GM18870 (cell line): Measurements from ENCODE around the gene LYG1.
A peak's percentile ranks its signal among the peaks of the same experiment; 100 is the strongest.
"Not testable (repeated sequence)": the region's sequence is repeated elsewhere in the genome, so short reads cannot be mapped to it uniquely, and the experiment has no call there.

Experiments
- ATAC-seq: cut with Tn5 transposase; IDR thresholded peaks from one replicate; pipeline ENCODE4 v1.9.1; 2021; ENCODE audit warnings: moderate library complexity; ENCODE audit not compliant: unreplicated experiment

LYG1 gene

DNA sequence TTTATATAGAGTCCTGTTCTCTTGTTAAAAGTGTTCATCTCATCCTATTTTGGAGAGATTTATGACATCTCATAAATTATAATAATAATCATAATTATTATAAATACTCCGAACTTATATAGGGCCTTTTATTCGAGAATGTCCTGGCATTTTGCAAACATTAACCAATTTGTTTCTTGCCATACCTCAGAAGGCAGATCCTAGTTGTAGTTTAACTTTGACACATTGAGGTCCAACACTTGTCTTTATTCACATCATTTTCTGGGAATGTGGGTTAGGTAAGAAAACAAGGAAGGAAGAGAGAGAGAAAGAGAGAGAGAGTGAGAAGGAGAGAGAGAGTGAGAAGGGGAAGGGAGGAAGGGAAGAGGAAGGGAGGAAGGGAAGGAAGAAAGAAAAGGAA lies at the start of gene LYG1:
TSS of gene LYG1 (minus strand) at position 101 of the 400 bp plus-strand sequence. CDS start 5,527 bp downstream, outside the sequence.
- not testable (repeated sequence) for ATAC-seq

DNA sequence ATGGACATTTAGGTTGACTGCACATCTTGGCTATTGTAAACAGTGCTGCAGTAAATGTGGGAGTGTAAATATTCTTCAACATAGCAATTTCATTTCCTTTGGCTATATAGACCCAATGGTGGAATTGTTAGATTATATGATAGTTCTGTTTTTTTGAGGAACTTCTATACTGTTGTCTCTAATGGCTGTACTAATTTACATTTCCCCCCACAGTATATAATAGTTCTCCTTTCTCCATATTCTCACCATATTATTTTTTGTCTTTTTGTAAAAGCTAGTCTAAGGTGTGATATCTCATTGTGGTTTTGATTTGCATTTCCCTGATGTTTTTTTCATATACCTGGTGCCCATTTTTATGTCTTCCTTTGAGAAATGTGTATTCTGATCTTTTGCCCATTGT lies 49.2 kb upstream of the LYG1 start:
- ATAC-seq, result no peak

DNA sequence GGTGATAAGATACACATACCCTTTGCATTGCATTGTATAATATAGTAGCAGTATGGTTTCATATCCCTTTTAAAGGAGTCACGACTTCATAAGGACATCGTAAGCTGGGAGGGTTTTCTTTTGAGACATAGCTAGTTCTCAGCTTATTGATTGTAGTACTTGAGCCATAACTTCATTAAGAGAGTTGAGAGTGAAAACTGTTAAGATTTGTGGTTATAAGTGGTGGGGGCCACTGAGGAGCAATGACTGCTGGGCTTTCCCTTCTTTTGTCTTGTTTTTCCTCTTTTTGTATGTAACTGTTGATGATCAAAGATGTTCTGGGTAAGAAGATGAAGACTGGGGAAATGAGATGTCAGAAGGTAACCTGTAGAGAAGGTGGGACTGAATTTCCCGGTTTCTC lies 47.2 kb upstream of the LYG1 start:
- peak; percentile 59 for ATAC-seq

DNA sequence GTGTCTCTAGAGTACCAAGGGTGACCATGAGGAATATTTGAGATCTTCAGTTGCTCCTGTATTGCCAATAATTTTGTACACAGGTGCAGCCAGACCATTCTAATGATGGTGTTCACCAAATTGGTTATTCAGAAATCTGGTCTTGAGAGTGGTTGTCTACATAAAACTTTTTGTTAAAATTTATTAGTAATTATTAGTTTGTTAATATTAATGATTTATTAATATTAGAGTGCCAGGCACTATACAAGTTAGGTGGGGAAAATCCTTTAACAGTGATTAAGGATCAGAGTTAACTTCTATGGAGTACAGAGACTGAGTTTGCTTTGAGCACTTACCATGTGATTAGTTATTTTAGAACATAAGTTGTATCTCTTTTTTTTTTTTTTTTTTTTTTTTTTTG lies 45.2 kb upstream of the LYG1 start:
- ATAC-seq, result no peak

DNA sequence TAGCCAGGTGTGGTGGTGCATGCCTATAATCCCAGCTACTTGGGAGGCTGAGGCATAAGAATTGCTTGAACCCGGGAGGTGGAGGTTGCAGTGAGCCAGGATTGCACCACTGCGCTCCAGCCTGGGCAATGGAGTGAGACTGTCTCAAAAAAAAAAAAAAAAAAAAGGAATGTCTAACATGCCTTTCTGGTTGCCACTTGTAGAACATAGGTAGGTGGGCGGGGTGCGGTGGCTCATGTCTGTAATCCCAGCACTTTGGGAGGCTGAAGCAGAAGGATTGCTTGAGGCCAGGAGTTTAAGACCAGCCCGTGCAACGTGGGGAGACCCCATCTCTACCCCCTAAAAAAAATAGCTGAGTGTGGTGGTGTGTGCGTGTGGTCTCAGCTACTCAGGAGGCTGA lies 44.4 kb upstream of the LYG1 start:
- not testable (repeated sequence) for ATAC-seq

DNA sequence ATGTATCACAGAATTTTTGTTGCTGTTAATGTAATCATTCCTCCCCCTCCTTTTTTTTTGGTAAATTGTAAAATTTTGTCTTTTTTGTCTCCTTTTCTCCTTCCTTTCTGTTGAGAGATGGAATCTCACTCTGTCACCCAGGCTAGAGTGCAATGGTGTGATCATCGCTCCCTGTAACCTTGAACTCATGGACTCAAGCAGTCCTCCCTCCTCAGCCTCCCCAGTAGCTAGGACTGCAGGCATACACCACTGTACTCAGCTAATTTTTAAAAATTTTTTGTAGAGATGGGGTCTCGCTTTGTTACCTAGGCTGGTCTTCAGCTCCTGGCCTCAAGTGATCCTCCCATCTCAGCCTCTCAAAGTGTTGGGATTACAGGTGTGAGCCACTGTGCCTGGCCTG lies 41.5 kb upstream of the LYG1 start:
- ATAC-seq, result no peak

DNA sequence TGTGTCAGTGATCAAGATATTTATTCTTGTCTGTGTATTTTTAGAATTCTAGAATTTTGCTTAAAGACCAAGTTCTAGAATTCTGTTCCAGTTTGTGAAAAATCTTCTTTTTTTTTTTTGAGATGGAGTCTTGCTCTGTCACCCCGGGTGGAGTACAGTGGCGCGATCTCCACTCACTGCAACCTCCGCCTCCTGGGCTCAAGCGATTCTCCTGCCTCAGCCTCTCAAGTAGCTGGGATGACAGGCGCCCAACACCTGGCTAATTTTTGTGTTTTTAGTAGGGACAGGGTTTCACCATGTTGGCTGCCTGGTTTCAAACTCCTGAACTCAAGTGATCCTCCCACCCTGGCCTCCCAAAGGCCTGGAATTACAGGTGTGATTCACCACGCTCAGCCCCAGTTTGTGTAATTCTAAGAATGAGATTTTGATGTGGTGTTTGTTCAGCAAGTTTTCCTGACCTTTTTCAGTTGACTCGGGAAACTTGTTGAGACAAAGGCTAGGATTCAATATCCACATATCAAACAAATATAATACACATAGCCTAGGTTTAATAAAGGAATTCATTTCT lies 39.8 kb upstream of the LYG1 start:
- no peak for ATAC-seq

DNA sequence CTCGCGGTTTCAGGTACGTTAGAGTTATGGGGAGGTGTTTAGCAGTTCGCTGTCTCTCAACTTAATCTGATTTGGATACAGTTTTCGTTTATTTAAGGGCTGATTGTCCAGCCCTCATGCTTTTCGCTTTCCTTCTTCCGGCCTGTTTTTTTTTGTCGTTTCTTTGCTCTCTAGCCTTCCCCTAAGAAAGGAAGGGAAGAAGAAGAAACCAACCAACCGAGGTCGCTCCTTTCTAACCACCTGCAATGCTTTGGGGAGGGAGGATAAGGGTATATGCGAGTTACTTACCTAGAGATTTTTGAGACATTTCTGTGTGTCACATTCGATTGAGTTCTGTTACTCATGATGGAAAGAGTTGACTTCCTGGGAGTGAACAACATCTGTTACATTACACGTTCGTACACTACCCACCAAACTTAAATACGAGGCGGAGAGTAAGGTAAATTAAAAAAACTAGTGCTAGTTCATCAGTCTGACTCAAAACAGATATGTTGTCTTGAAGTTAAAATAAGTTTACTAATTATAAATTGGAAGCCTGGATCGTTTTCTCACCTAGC lies 37.1 kb upstream of the LYG1 start:
- no peak for ATAC-seq

DNA sequence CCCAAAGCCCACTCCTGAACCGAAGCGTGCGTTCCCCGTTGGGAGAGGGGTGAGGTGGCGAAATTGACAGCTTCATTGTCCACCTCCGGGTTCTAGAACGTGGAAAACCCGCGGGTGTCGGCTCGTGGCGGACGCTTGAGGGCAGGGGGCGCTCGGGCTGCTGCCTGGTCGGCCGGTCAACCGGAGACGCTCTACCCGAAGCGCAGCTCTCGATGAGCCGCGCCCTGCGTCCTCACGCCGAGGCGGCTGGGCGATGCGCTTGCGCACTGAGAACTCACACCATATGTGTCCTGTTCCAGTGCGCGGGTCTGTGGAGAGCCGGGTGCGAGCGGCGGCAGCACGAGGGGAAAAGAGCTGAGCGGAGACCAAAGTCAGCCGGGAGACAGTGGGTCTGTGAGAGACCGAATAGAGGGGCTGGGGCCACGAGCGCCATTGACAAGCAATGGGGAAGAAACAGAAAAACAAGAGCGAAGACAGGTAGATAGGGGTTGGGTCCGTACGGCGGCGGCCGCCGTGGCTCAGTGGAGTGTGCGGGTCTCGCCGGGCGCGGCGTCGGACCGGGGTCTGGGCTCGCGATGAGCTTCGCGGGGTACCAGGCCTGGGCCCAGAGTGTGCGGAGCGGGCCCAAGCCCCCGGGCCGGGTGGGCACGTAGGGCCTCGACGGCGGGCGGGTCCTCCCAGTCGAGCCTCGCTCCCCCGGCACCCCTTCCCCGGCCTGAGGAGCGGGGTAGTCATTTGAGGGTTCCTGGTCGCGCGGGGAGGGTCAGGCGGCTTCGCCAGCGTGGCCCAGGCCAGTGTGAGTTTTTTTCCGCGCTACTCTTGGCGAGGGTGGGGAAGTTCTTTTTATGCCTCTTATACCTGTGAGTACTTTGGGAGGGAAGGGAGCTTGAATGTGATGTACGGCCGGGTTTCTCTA lies 36.4 kb upstream of the LYG1 start, which contains the start of gene EIF5B:
TSS of gene EIF5B (plus strand) at position 277 of the 916 bp plus-strand sequence. CDS start at position 443, 166 bp downstream.
- ATAC-seq, result peak; percentile 41

DNA sequence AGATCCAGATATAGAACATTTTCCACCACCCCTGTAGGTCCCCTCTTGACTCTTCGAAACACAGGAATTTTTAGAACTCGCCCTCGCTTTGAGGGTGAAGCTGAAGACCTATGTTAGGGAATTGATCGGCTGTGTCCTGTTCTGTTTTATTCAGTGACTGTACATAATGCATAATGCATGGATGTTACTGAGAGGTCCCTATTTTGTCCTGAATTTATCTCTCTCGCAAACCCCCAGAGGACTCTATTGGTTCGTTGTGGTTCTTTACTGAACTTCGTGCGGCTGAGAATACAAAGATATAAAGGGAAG lies 35.8 kb upstream of the LYG1 start:
- ATAC-seq, result peak; percentile 11

DNA sequence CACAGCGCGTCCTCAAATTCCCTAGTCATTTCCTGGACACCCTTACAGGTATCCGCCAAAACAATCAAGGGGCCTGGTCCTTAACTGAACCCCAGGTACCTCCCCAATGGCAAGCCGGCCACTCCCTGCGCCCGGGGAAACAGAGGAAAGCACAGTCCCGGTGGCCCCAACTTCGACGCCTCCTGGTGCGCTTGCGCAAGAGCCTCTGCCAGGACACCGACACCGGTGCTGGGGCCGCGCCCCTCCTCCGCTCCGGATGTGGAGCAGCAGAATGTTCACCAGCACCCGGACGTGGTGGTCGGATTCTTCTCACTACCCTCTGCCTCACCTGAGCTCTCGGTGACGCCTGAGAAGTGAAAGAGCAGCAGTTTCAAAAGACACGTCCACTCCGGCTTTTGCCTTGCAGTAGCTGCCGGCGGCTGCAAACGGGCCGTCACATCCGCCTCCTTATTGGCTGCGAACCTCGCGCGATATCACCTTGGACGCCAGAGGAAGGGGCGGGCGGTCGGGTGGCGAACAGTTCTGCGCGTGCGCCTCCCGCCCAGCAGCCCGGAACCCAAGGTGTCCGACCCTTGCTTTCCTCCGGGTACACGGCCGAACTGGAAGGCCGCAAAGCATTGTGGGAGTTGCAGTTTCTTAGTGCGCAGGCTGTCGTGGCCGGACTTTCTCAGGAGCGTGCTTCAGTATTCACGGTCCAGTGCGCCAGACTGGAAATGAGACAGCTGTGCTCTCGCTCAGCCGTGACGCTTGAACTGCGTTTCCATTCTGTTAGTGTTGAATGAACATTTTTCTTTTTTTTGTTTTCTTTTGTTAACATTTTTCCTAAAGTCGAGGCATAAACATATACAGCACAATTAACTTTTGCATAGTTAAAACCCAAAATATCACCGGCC lies 35.2 kb upstream of the LYG1 start, which contains the start of gene TXNDC9:
TSS of gene TXNDC9 (minus strand) at position 423 of the 893 bp plus-strand sequence. CDS start 3,123 bp downstream, outside the sequence.
- peak; percentile 71 for ATAC-seq

DNA sequence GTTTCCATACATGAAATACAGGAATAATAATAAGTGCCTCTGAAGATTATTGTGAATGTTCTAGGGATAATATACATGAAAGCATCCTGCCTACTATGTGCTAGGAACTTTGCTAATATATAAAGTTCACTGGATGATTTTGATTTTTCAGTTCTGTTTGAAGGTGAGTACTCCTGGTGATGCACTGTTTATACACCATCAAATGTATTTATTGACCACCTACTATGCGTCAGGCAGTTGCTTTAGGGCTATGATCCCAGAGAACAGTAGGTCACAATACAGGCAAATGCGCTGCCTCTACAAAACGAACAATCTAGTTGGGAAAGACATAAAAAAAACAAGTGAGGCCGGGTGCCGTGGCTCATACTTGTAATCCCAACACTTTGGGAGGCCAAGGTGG lies 24.4 kb upstream of the LYG1 start:
- no peak for ATAC-seq

DNA sequence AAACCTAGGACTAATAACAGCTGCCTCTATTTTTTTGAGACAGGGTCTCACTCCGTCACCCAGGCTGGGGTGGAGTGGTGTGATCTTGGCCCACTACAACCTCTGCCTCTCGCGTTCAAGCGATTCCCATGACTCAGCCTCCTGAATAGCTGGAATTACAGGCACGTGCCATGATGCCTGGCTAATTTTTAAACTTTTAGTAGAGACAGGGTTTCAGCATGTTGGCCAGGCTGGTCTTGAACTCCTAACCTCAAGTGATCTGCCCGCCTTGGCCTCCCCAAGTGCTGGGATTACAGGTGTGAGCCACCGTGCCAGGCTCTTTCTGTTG lies 16.8 kb upstream of the LYG1 start:
- not testable (repeated sequence) for ATAC-seq

DNA sequence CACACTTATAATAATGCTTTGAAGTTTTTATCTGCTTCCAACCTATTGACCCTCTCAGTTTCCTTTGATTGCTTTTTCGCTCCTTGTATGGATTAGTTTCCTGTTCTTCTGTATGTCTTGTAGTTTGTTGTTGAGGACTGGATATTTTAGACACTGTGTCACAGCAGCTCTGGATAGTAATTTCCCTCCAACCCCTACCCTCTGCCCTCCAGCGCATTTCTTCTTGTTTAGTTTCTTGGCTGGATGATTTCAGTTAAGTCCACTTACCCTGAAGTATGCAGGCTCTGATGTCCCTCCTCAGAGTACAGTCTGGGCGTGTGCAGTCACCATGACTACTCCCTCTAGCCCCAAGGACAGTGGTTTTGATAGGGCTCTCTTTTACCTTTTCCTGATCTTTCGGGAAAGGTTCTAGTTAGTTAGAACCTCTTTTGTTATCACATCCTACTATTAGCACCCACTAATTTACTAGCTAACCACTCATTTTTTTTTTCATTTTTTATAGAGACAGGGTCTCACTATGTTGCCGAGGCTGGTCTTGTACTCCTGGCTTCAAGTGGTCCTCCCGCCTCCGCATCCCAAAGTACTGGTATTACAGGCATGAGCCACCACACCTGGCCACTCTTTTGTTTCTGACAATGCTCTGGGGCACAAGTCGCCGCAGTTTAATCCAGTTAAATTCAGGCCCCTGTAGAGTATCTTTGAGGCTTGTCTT lies 16.3 kb upstream of the LYG1 start:
- ATAC-seq, result no peak

DNA sequence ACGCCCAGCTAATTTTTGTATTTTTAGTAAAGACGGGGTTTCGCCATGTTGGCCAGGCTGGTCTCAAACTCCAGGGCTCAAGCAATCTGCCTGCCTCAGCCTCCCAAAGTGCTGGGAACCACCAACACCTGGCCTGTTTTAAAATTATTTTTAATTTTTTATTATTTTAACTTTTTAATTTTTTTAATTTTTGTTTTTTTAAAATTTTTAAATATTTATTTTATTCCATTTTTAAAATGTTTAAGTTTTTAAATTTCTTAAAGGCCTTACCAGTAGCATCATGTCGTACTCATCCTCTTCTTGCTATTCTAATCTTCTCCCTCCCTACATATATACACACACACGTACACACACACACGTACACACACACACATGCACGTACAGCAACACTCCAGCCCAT lies 1.4 kb downstream of the LYG1 start:
- ATAC-seq, result no peak

DNA sequence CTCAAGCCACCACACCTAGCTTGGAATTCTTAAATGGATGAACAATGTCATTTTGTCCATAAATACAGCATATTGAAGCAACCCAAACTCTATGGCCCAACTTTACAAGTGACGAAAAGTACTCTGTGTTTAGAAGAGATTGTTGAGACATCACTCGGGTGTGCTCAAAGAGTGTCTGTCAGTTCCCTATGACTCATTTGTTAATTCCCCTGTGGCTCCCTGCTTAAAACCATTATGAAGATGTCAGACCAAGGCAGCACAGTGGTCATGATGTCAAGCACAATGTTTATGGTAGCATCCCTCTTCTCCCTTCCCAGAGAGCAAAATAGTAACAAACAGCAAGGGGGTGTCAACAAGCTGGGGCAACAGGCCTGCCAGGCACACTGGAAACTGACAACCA lies 3.0 kb downstream of the LYG1 start:
- ATAC-seq, result no peak

DNA sequence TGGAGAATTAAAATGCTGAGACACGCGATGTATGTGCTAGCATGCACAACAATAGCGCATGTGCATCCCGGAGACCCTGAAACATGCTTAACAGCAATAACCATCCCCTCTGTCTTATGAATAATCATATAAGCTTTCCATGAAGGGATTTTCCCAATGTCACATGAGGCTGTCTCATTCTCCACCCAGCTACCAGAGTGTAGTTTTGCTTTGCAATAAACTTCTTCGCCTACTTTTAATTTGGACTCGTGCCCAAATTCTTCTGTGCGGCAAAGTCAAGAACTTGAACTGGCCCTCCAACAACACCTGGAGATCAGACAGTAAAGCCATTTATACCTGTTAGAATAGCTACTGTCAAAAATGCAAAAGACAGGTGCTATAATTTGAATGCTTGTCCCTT lies 15.5 kb downstream of the LYG1 start:
- no peak for ATAC-seq

DNA sequence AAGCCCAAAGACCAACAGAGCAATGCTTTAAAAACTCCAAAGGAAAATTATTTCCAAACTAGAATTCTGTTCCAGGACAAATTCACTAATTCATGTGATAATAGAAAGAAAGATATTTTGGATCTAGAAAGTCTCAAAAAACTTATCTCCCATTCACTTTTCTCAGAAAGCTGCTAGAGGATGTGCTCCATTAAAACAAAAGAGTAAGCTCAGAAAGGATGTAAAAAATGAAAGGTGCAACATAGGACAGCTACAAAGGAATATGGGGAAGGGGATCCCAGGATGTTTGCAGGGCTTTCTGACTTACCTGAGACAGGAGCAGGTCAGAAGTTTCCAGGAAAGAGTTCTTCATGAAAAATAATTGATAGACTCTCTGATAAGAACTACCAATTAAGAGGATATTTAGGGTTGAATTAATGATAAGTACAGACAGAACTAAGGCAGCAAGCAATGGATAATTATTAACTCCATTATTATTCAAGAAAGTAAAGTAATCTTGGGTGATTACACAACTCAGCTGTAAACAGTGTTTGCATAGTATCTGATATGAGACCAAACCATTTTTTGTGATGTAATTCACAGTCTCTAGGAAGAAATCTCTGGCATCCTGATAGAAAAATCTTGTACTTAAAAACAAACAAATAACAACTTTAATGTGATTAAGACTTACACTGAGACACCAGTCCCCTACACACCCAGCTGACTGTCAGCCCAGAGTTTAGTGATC lies 20.9 kb downstream of the LYG1 start:
- ATAC-seq, result no peak

DNA sequence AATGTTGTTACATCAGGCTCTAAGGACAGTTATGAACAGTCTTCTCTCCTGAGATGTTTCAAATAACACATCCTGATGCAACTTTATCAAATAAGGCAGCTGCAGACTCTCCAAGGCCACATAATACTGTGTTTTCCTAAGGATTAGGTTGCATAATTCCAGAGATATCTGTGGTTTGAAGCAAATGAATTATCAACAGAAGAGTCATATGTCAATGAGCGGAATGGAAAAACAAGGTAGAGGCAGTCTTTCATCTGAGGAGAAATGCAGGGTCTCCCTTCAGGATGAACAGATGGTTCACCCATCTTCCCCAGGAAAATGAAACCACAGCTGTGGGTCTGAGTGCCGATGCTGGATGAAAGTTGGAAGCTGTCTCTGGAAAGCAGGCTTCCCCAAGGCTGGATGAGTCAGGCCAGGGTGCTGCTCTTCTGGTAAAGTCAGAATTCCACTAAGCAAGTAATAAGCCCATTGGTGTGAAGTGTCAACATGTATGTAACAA lies 22.2 kb downstream of the LYG1 start:
- ATAC-seq, result no peak
